IMR-90 (cell line): ENCODE measurements around the gene ADGRV1. TPM values are rescaled to one million over a fixed set of nuclear protein-coding genes. Genes with fewer than 3 reads are reported as not detected.

Experiments
- ATAC-seq: fragments of 200-7000 bp; cut with Tn5 transposase; 2 replicates; pipeline ENCODE4 v1.9.1; 2020; ENCODE audit warnings: low read depth, mild to moderate bottlenecking, moderate library complexity
- BruUV-seq: library from RNA; stranded (reverse); fragments of 400-500 nt; replicated peaks from 2 replicates; lab custom pipeline; 2021; lab: Mats Ljungman, UMichigan
- CTCF ChIA-PET: fragments of 300-600 bp; formaldehyde crosslinking; extraction: SDS; loops from one replicate; lab custom pipeline; 2021; ENCODE audit warnings: antibody characterized with exemption; lab: Yijun Ruan, JAX
- POLR2A ChIA-PET: fragments of 300-600 bp; sonication (Branson Sonifier 250); formaldehyde crosslinking; loops from one replicate; lab custom pipeline; 2022; ENCODE audit warnings: antibody characterized with exemption; ENCODE audit not compliant: unreplicated experiment; lab: Charles Lee
- DNase-seq: peaks from one replicate; pipeline ENCODE4 v3.0.0; 2013
- H2AFZ ChIP-seq: replicated peaks from 2 replicates; pipeline ENCODE3; 2013; ENCODE audit warnings: low read length, mild to moderate bottlenecking; ENCODE audit not compliant: poor library complexity
- H2AK5ac ChIP-seq: 2 replicates; pipeline ENCODE4 v1.6.1; 2013; ENCODE audit warnings: low read depth, low read length, inconsistent platforms
- H2AK9ac ChIP-seq: replicated peaks from 2 replicates; pipeline ENCODE3; 2013; ENCODE audit warnings: mild to moderate bottlenecking, low read depth, low read length, moderate library complexity; ENCODE audit not compliant: poor library complexity
- H2BK120ac ChIP-seq: 2 replicates; pipeline ENCODE4 v1.6.1; 2013; ENCODE audit warnings: low read depth, low read length, inconsistent platforms
- H2BK15ac ChIP-seq: 3 replicates; pipeline ENCODE4 v1.6.1; 2013; ENCODE audit warnings: low read depth, low read length, inconsistent platforms
- H2BK20ac ChIP-seq: 2 replicates; pipeline ENCODE4 v1.6.1; 2013; ENCODE audit warnings: low read depth, mild to moderate bottlenecking, inconsistent platforms, low read length, moderate library complexity
- H2BK5ac ChIP-seq: 2 replicates; pipeline ENCODE4 v1.6.1; 2013; ENCODE audit warnings: mild to moderate bottlenecking, low read depth, low read length, inconsistent platforms; ENCODE audit not compliant: poor library complexity, severe bottlenecking
- H3K14ac ChIP-seq: replicated peaks from 2 replicates; pipeline ENCODE4 v1.6.1; 2013; ENCODE audit warnings: low read depth, low read length, inconsistent platforms
- H3K18ac ChIP-seq: 2 replicates; pipeline ENCODE4 v1.6.1; 2013; ENCODE audit warnings: low read depth, low read length, control low read depth
- H3K23ac ChIP-seq: 2 replicates; pipeline ENCODE4 v1.6.1; 2013; ENCODE audit warnings: low read depth, low read length, inconsistent platforms
- H3K27ac ChIP-seq: 2 replicates; pipeline ENCODE4 v1.5.1; 2013; ENCODE audit warnings: mild to moderate bottlenecking, control low read depth, low read length; ENCODE audit not compliant: insufficient read depth
- H3K27me3 ChIP-seq: 2 replicates; pipeline ENCODE4 v1.6.1; 2013; ENCODE audit warnings: low read length; ENCODE audit not compliant: control insufficient read depth, insufficient read depth
- H3K36me3 ChIP-seq: 2 replicates; pipeline ENCODE4 v1.6.1; 2013; ENCODE audit warnings: low read length, mixed read lengths; ENCODE audit not compliant: control insufficient read depth, insufficient read depth
- H3K4ac ChIP-seq: 2 replicates; pipeline ENCODE4 v1.6.1; 2013; ENCODE audit warnings: low read depth, low read length, inconsistent platforms
- H3K4me1 ChIP-seq: 2 replicates; pipeline ENCODE4 v1.6.1; 2013; ENCODE audit warnings: low read length, mixed read lengths; ENCODE audit not compliant: control insufficient read depth, insufficient read depth
- H3K4me2 ChIP-seq: 2 replicates; pipeline ENCODE4 v1.6.1; 2013; ENCODE audit warnings: low read depth, mild to moderate bottlenecking, control low read depth, low read length, moderate library complexity
- H3K4me3 ChIP-seq: 2 replicates; pipeline ENCODE4 v1.5.1; 2013; ENCODE audit warnings: low read depth, mild to moderate bottlenecking, control low read depth, low read length, moderate library complexity; ENCODE audit not compliant: insufficient read depth
- H3K56ac ChIP-seq: 2 replicates; pipeline ENCODE4 v1.6.1; 2013; ENCODE audit warnings: low read length, inconsistent platforms; ENCODE audit not compliant: insufficient read depth; ENCODE audit errors: extremely low read depth
- H3K79me1 ChIP-seq, 2 experiments: 2 replicates each; pipeline ENCODE4 v1.6.1; 2013; ENCODE audit warnings: low read length in 2 of 2, inconsistent platforms in 1 of 2, low read depth in 1 of 2
- H3K9ac ChIP-seq: 2 replicates; pipeline ENCODE4 v1.6.1; 2013; ENCODE audit warnings: low read depth, low read length, control low read depth
- H3K9me1 ChIP-seq: 2 replicates; pipeline ENCODE4 v1.6.1; 2013; ENCODE audit warnings: low read length, inconsistent platforms; ENCODE audit not compliant: insufficient read depth
- H3K9me3 ChIP-seq: 2 replicates; pipeline ENCODE4 v1.6.1; 2013; ENCODE audit warnings: low read length; ENCODE audit not compliant: control insufficient read depth, insufficient read depth
- H4K20me1 ChIP-seq: 2 replicates; pipeline ENCODE4 v1.6.1; 2013; ENCODE audit warnings: low read length, inconsistent platforms; ENCODE audit not compliant: insufficient read depth
- H4K5ac ChIP-seq: 2 replicates; pipeline ENCODE4 v1.6.1; 2013; ENCODE audit warnings: mild to moderate bottlenecking, low read depth, low read length, control low read depth
- H4K8ac ChIP-seq, 2 experiments: 2 replicates each; pipeline ENCODE4 v1.6.1; 2013; ENCODE audit warnings: low read depth in 2 of 2, low read length in 2 of 2, control low read depth in 1 of 2, inconsistent platforms in 1 of 2
- H4K91ac ChIP-seq: 2 replicates; pipeline ENCODE4 v1.6.1; 2013; ENCODE audit warnings: low read depth, low read length, inconsistent platforms; ENCODE audit not compliant: insufficient read depth
- BHLHE40 ChIP-seq: fragments of 150-350 bp; IDR thresholded peaks from 2 replicates; pipeline ENCODE4 v1.6.1; 2016; ENCODE audit warnings: mild to moderate bottlenecking, low read depth, low read length
- CHD1 ChIP-seq: IDR thresholded peaks from 2 replicates; pipeline ENCODE4 v1.6.1; 2012; ENCODE audit warnings: low read depth, low read length, improper control_type of control experiment
- MAZ ChIP-seq: IDR thresholded peaks from 2 replicates; pipeline ENCODE4 v1.6.1; 2012; ENCODE audit warnings: low read depth, mild to moderate bottlenecking, low read length, improper control_type of control experiment, moderate library complexity, borderline replicate concordance
- MXI1 ChIP-seq: IDR thresholded peaks from 2 replicates; pipeline ENCODE4 v1.6.1; 2012; ENCODE audit warnings: low read depth, mild to moderate bottlenecking, low read length, moderate library complexity, borderline replicate concordance
- NFE2L2 ChIP-seq: fragments of 150-350 bp; IDR thresholded peaks from 2 replicates; pipeline ENCODE4 v1.6.1; 2016; ENCODE audit warnings: low read depth, mild to moderate bottlenecking, low read length
- RAD21 ChIP-seq: IDR thresholded peaks from 2 replicates; pipeline ENCODE4 v1.6.1; 2012; ENCODE audit warnings: low read length, improper control_type of control experiment
- RCOR1 ChIP-seq: IDR thresholded peaks from 2 replicates; pipeline ENCODE4 v1.6.1; 2012; ENCODE audit warnings: mild to moderate bottlenecking, low read length, improper control_type of control experiment; ENCODE audit not compliant: insufficient replicate concordance
- RFX5 ChIP-seq: IDR thresholded peaks from 2 replicates; pipeline ENCODE4 v1.8.0; 2012; ENCODE audit warnings: low read depth, mild to moderate bottlenecking, low read length, moderate library complexity
- dilution Hi-C: fragments of 300-500 bp; cut with HindIII; formaldehyde crosslinking; loops from one replicate; pipeline ENCODE4 v1.14.3; 2018; ENCODE audit warnings: low sequenced_read_pairs; ENCODE audit not compliant: unreplicated experiment
- in situ Hi-C: fragments of 300-500 bp; cut with MboI; formaldehyde crosslinking; loops from 3 replicates; pipeline ENCODE4 v1.14.3; 2019; ENCODE audit warnings: low sequenced_read_pairs, inconsistent platforms, mixed read lengths
- intact Hi-C: fragments of 100-400 bp; cut with micrococcal nuclease; formaldehyde crosslinking; loops from 2 replicates; pipeline ENCODE4 v1.10.0; 2022
- polyA plus RNA-seq, 3 experiments: library from polyadenylated mRNA; depleted of rRNA; stranded (reverse); fragments of >200 nt; gene quantifications; 2 replicates each; pipeline ENCODE4 v1.2.3, GENCODE V29; 2012; ENCODE audit warnings: low replicate concordance in 1 of 3
- total RNA-seq: library from RNA; depleted of rRNA; stranded (reverse); fragments of >200 nt; gene quantifications from 2 replicates; pipeline ENCODE4 v1.2.3, GENCODE V29; 2012
- TF ChIP-seq, protein P1 (sequence below): conservative IDR thresholded peaks from 2 replicates; pipeline ENCODE4 v1.5.1; 2012; ENCODE audit warnings: mild to moderate bottlenecking, low read depth, low read length, improper control_type of control experiment
- TF ChIP-seq, protein P2 (sequence below): fragments of 150-350 bp; IDR thresholded peaks from 2 replicates; pipeline ENCODE4 v1.6.1; 2016; ENCODE audit warnings: low read depth, mild to moderate bottlenecking, low read length, moderate library complexity, borderline replicate concordance
- TF ChIP-seq, protein P3 (sequence below): fragments of 150-350 bp; IDR thresholded peaks from 2 replicates; pipeline ENCODE4 v1.6.1; 2017; ENCODE audit warnings: mild to moderate bottlenecking, antibody characterized with exemption, low read length, low read depth

ADGRV1 gene
- total and polyA plus RNA-seq, 2 of the 4 experiments (the other 2 are of a cell fraction): under 0.01 TPM; not detected in 1

DNA sequence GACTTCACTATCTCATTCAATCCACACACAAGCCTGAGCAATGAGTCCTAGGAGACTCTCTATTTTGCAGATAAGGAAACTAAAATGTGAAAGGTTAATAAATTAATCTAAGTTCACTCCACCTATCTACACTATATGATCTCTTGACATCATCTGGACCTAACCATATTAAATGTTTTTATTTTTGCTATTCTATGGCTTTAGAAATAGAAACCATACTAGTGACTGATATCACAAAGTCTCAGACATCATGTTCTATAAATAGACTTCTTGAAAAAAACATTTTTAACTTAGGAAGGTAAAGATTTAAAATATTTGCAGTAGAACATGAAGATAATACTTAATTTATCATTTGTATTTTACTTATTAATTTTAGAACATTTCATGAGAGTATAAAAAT, 9.4 kb upstream of the ADGRV1 start:
- no peak overlapping the region for H3K18ac ChIP-seq
- ChIA-PET POLR2A (no interaction called here), CTCF (no interaction called here)
- no peak overlapping the region for H2BK20ac ChIP-seq
- H4K5ac ChIP-seq: no peak overlapping the region
- H3K4me3 ChIP-seq: no peak overlapping the region
- H2BK120ac ChIP-seq: no peak overlapping the region
- ATAC-seq (no peak), DNase-seq (no peak)
- peaks cover 2% of the 10 kb centered on the region for H3K27me3 ChIP-seq
- H2AK9ac ChIP-seq: no peak overlapping the region
- no peak overlapping the region for H3K4ac ChIP-seq
- no peak overlapping the region for H2AK5ac ChIP-seq
- dilution Hi-C loops: no loop called here
- no peak overlapping the region for H2BK5ac ChIP-seq
- no peak overlapping the region for H4K91ac ChIP-seq
- H3K9me1 ChIP-seq: no peaks in the 10 kb centered on the region
- no peak overlapping the region for H3K23ac ChIP-seq
- no peak overlapping the region for H3K27ac ChIP-seq
- no peak overlapping the region for H4K8ac ChIP-seq
- H2AFZ ChIP-seq: no peak overlapping the region
- no peaks in the 10 kb centered on the region for H3K9me3 ChIP-seq
- no peak overlapping the region for H3K14ac ChIP-seq
- intact Hi-C loops: no loop called here
- no peak overlapping the region for H3K4me2 ChIP-seq
- TF ChIP-seq, protein P1, sequence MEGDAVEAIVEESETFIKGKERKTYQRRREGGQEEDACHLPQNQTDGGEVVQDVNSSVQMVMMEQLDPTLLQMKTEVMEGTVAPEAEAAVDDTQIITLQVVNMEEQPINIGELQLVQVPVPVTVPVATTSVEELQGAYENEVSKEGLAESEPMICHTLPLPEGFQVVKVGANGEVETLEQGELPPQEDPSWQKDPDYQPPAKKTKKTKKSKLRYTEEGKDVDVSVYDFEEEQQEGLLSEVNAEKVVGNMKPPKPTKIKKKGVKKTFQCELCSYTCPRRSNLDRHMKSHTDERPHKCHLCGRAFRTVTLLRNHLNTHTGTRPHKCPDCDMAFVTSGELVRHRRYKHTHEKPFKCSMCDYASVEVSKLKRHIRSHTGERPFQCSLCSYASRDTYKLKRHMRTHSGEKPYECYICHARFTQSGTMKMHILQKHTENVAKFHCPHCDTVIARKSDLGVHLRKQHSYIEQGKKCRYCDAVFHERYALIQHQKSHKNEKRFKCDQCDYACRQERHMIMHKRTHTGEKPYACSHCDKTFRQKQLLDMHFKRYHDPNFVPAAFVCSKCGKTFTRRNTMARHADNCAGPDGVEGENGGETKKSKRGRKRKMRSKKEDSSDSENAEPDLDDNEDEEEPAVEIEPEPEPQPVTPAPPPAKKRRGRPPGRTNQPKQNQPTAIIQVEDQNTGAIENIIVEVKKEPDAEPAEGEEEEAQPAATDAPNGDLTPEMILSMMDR: no peak
- no peak for TF ChIP-seq RFX5
- TF ChIP-seq, protein P2, sequence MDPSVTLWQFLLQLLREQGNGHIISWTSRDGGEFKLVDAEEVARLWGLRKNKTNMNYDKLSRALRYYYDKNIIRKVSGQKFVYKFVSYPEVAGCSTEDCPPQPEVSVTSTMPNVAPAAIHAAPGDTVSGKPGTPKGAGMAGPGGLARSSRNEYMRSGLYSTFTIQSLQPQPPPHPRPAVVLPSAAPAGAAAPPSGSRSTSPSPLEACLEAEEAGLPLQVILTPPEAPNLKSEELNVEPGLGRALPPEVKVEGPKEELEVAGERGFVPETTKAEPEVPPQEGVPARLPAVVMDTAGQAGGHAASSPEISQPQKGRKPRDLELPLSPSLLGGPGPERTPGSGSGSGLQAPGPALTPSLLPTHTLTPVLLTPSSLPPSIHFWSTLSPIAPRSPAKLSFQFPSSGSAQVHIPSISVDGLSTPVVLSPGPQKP: no peak
- TF ChIP-seq MXI1: no peak
- TF ChIP-seq BHLHE40: no peak
- TF ChIP-seq RAD21: no peak
- no peak for TF ChIP-seq RCOR1
- TF ChIP-seq NFE2L2: no peak
- no peak for TF ChIP-seq MAZ
- TF ChIP-seq, protein P3, sequence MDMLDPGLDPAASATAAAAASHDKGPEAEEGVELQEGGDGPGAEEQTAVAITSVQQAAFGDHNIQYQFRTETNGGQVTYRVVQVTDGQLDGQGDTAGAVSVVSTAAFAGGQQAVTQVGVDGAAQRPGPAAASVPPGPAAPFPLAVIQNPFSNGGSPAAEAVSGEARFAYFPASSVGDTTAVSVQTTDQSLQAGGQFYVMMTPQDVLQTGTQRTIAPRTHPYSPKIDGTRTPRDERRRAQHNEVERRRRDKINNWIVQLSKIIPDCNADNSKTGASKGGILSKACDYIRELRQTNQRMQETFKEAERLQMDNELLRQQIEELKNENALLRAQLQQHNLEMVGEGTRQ: no peak
- TF ChIP-seq CHD1: no peak
- no peaks in the 10 kb centered on the region for H3K79me1 ChIP-seq
- H3K9ac ChIP-seq: no peak overlapping the region
- in situ Hi-C loops: no loop called here
- H2BK15ac ChIP-seq: no peak overlapping the region
- H4K20me1 ChIP-seq: no peaks in the 10 kb centered on the region
- H3K36me3 ChIP-seq: no peaks in the 10 kb centered on the region
- H3K56ac ChIP-seq: no peak overlapping the region
- no peaks in the 10 kb centered on the region for H3K4me1 ChIP-seq
- no TSS peak for BruUV-seq
